ENCODE results near the gene XYLT1. TPM values are rescaled to one million over a fixed set of nuclear protein-coding genes. Genes with fewer than 3 reads are reported as not detected.

The XYLT1 gene
- total RNA-seq, 2 donors from 2014 or later = 6.0 to 15.2 TPM

DNA sequence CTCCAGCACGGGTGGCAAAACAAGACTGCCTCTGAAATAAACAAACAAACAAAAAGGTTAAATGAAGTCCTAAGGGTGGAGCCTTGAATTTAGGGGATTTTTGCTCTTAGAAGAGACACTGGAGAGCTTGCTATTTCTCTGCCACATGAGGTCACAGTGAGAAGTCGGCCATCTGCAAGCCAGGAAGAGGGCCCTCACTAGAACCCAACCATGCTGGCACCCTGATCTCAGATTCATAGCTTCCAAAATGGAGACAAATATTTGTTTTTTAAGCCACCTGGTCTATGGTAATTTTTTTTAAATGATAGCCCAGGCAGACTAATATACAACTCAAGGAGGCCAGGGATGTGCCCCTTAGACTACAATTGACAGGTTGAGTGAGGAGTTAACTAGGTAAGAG, 255.5 kb downstream of the XYLT1 start:
- WGBS, 2 donors = 77 to 87% methylated on average over 2 of the region's 2 CpGs
- H3K4me3 ChIP-seq = no peak overlapping the region
- intact Hi-C loops (cut with DNase I) = no loop called here
- DNase-seq = no peak
- no peaks in the 10 kb centered on the region for H3K4me1 ChIP-seq
- H3K27ac ChIP-seq = no peak overlapping the region
- no peak for TF ChIP-seq POLR2A (IDR thresholded peaks at IDR 0.05)
- TF ChIP-seq, protein P1, sequence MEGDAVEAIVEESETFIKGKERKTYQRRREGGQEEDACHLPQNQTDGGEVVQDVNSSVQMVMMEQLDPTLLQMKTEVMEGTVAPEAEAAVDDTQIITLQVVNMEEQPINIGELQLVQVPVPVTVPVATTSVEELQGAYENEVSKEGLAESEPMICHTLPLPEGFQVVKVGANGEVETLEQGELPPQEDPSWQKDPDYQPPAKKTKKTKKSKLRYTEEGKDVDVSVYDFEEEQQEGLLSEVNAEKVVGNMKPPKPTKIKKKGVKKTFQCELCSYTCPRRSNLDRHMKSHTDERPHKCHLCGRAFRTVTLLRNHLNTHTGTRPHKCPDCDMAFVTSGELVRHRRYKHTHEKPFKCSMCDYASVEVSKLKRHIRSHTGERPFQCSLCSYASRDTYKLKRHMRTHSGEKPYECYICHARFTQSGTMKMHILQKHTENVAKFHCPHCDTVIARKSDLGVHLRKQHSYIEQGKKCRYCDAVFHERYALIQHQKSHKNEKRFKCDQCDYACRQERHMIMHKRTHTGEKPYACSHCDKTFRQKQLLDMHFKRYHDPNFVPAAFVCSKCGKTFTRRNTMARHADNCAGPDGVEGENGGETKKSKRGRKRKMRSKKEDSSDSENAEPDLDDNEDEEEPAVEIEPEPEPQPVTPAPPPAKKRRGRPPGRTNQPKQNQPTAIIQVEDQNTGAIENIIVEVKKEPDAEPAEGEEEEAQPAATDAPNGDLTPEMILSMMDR (IDR thresholded peaks at IDR 0.05) = no peak
- no peaks in the 10 kb centered on the region for H3K27me3 ChIP-seq
- ATAC-seq = no peak
- H3K36me3 ChIP-seq (replicated peaks in 1 of 2; ENCODE audit: insufficient read depth in 1 of 2, low read depth in 2 of 2) = no peaks in the 10 kb centered on the region
- H3K9me3 ChIP-seq = peaks cover 0 to 6% (median 0%) of the 10 kb centered on the region in 3 donors

DNA sequence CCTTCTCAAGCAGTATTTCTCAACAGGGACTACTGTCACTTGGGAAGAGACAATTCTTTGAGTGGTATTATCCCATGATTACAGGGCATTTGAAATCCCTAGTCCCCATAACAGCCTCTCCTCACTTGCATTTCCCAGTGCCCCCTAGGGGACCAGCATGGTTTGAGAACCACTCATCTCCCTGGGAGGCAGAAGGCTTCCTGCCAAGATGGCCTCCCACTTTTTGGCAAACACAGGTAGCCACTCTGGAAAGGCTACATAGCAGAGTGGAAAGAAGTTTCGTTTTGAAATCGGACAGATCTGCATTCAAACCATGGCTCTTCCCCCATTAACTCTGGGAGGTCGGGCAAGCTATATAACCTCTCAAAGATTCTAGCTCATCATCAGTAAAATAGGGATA, 256.8 kb downstream of the XYLT1 start:
- DNase-seq (no peak), ATAC-seq (no peak)
- Histone ChIP-seq H3K4me3 (no peak overlapping the region), H3K4me1 (no peaks in the 10 kb centered on the region), H3K27ac (no peak overlapping the region), H3K36me3 (replicated peaks in 1 of 2; ENCODE audit: insufficient read depth in 1 of 2, low read depth in 2 of 2) (no peaks in the 10 kb centered on the region), H3K9me3 (peaks cover 0 to 6% (median 0%) of the 10 kb centered on the region in 3 donors), H3K27me3 (no peaks in the 10 kb centered on the region)
- intact Hi-C loops (cut with DNase I) = no loop called here
- 90 to 94% methylated on average over 3 of the region's 3 CpGs for WGBS, 2 donors
- TF ChIP-seq, protein P1 (IDR thresholded peaks at IDR 0.05) = no peak
- no peak for TF ChIP-seq POLR2A (IDR thresholded peaks at IDR 0.05)

DNA sequence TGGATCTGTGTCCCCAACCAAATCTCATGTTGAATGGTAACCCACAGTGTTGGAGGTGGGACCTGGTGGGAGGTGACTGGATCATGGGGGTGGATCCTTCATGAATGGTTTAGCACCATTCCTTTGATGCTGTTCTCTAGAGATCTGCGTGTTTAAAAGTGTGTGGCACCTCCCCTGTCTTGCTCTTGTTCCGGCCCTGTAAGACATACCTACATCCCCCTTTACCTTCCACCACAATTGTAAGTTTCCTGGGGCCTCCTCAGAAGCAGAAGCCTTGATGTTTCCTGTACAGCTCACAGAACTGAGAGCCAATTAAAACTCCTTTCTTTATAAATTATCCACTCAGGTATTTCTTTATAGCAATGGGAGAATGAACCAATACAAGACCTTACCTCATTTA, 257.7 kb downstream of the XYLT1 start:
- Histone ChIP-seq H3K4me1 (no peaks in the 10 kb centered on the region), H3K9me3 (peaks cover 0 to 6% (median 0%) of the 10 kb centered on the region in 3 donors), H3K27me3 (no peaks in the 10 kb centered on the region), H3K27ac (no peak overlapping the region), H3K4me3 (no peak overlapping the region), H3K36me3 (replicated peaks in 1 of 2; ENCODE audit: insufficient read depth in 1 of 2, low read depth in 2 of 2) (no peaks in the 10 kb centered on the region)
- DNase-seq (no peak), ATAC-seq (no peak)
- TF ChIP-seq POLR2A (IDR thresholded peaks at IDR 0.05) = no peak
- TF ChIP-seq, protein P1 (IDR thresholded peaks at IDR 0.05) = no peak
- 90 to 94% methylated on average over 2 of the region's 2 CpGs for WGBS, 2 donors
- intact Hi-C loops (cut with DNase I) = no loop called here

DNA sequence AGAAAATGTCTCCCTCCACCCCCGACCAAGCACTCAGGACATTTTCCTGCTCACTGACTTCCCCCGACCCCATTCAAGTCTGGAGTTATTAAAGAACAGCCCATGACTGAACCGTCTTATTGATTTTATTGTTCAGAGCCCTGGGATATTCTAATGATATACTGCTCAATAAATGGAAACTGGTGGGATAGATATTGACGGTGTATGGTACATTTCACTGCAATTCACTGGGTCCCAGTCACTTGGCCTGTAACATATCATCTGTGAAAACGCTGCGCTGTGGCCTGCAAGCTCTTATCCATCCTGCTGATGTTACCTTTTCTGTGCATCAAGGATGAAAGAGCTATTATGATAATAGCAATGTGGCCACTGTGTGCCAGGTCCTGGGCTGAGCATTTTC, 258.2 kb downstream of the XYLT1 start:
- no peak for TF ChIP-seq POLR2A (IDR thresholded peaks at IDR 0.05)
- TF ChIP-seq, protein P1 (IDR thresholded peaks at IDR 0.05) = no peak
- WGBS, 2 donors = 74 to 82% methylated on average over 6 of the region's 6 CpGs
- no peaks in the 10 kb centered on the region for H3K36me3 ChIP-seq (replicated peaks in 1 of 2; ENCODE audit: insufficient read depth in 1 of 2, low read depth in 2 of 2)
- no peak overlapping the region for H3K4me3 ChIP-seq
- H3K9me3 ChIP-seq = peaks cover 0 to 6% (median 0%) of the 10 kb centered on the region in 3 donors
- no peaks in the 10 kb centered on the region for H3K27me3 ChIP-seq
- DNase-seq (no peak), ATAC-seq (no peak)
- no peaks in the 10 kb centered on the region for H3K4me1 ChIP-seq
- intact Hi-C loops (cut with DNase I) = no loop called here
- no peak overlapping the region for H3K27ac ChIP-seq

DNA sequence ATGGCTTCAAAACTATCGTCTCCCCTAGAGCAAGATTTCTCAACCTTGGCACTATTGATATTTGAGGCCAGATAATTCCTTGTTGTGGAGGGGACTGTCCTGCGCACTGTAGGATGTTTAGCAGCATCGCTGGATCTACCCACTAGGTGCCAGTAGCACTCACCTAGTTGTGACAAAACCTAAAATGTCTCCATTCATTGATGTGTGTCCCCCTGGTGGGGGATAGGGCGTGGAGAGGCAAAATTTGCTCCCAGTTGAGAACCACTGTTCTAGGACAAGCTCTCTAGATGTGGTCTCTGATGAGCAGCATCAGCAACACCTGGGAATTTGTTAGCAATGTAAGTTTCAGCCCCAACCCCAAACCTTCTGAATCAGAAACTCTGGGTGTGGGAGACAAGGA, 259.0 kb downstream of the XYLT1 start:
- H3K27ac ChIP-seq = no peak overlapping the region
- TF ChIP-seq, protein P1 (IDR thresholded peaks at IDR 0.05) = peak in 3 of 7 experiments; percentile 10 to 29 (median 16)
- no peak for TF ChIP-seq POLR2A (IDR thresholded peaks at IDR 0.05)
- WGBS, 2 donors = 55 to 65% methylated on average over 4 of the region's 4 CpGs
- H3K36me3 ChIP-seq (replicated peaks in 1 of 2; ENCODE audit: insufficient read depth in 1 of 2, low read depth in 2 of 2) = no peaks in the 10 kb centered on the region
- H3K4me1 ChIP-seq = no peaks in the 10 kb centered on the region
- no peak overlapping the region for H3K4me3 ChIP-seq
- no peak for ATAC-seq
- H3K27me3 ChIP-seq = no peaks in the 10 kb centered on the region
- no peak for DNase-seq
- intact Hi-C loops (cut with DNase I) = no loop called here
- peaks cover 0 to 6% (median 0%) of the 10 kb centered on the region in 3 donors for H3K9me3 ChIP-seq
